KMS-11 (cell line): ENCODE measurements around the gene NKAIN4.

Experiments
- H2AFZ ChIP-seq: fragments of 200-600 bp; sonication (generic); 2 replicates; pipeline ENCODE4 v1.6.1; 2016; ENCODE audit warnings: antibody characterized with exemption, mixed run types, low read depth
- H3K27ac ChIP-seq: fragments of 200-600 bp; sonication (generic); 2 replicates; pipeline ENCODE4 v1.6.1; 2016; ENCODE audit warnings: mild to moderate bottlenecking, mixed run types
- H3K27me3 ChIP-seq: fragments of 200-600 bp; sonication (generic); 2 replicates; pipeline ENCODE4 v1.6.1; 2017; ENCODE audit warnings: mild to moderate bottlenecking, low read depth, mixed run types, moderate library complexity; ENCODE audit not compliant: insufficient read depth
- H3K36me3 ChIP-seq: fragments of 200-600 bp; sonication (generic); 2 replicates; pipeline ENCODE4 v1.6.1; 2017; ENCODE audit warnings: mild to moderate bottlenecking, mixed run types; ENCODE audit not compliant: insufficient read depth
- H3K4me1 ChIP-seq: fragments of 200-600 bp; sonication (generic); 2 replicates; pipeline ENCODE4 v1.6.1; 2016; ENCODE audit warnings: mild to moderate bottlenecking, low read depth, mixed run types; ENCODE audit not compliant: poor library complexity, severe bottlenecking
- H3K4me2 ChIP-seq: fragments of 200-600 bp; sonication (generic); 2 replicates; pipeline ENCODE4 v1.7.0; 2016; ENCODE audit warnings: mild to moderate bottlenecking, mixed run types
- H3K4me3 ChIP-seq: fragments of 200-600 bp; sonication (generic); IDR thresholded peaks from 2 replicates; pipeline ENCODE4 v1.6.1; 2017; ENCODE audit warnings: low read depth, low read length, mixed read lengths; ENCODE audit not compliant: insufficient read depth
- H3K79me2 ChIP-seq: fragments of 200-600 bp; sonication (generic); 2 replicates; pipeline ENCODE4 v1.6.1; 2016; ENCODE audit warnings: low read depth, mixed run types; ENCODE audit not compliant: insufficient read depth
- H3K9ac ChIP-seq: fragments of 200-600 bp; sonication (generic); 2 replicates; pipeline ENCODE4 v1.6.1; 2016; ENCODE audit warnings: mild to moderate bottlenecking, mixed run types
- H4K20me1 ChIP-seq: fragments of 200-600 bp; sonication (generic); 2 replicates; pipeline ENCODE4 v1.6.1; 2016; ENCODE audit warnings: mild to moderate bottlenecking, mixed run types; ENCODE audit not compliant: insufficient read depth
- TF ChIP-seq, protein P1 (sequence below): fragments of 200-600 bp; sonication (generic); conservative IDR thresholded peaks from 2 replicates; pipeline ENCODE4 v1.6.1; 2017; ENCODE audit warnings: low read depth, mild to moderate bottlenecking, antibody characterized with exemption, low read length, moderate library complexity, mixed read lengths

NKAIN4 gene

DNA sequence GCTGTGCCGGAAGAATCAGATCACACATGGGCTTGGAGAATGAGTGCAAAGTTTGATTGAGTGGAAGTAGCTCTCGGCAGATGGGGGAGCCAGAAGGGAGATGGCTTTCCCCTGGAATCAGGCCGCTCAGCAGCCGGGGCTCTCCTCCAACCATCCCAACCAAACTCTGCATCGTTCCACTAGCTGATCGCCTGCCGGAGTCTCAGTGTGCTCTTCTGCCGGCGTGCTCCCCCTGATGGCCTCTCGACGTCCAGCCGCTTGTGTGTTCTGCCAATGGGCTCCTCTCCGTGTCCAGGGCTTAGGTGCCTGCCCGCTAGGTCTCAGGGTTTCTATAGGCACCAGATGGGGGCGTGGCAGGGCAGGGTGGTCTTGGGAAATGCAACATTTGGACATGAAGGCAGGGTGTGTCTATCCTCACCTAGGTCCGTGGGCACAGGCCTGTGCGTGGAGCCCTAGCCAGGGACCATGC is 23.4 kb downstream of the NKAIN4 start:
- H3K79me2 ChIP-seq: no peaks in the 10 kb centered on the region
- H3K27me3 ChIP-seq: peaks cover 93% of the 10 kb centered on the region
- no peak overlapping the region for H3K9ac ChIP-seq
- no peak overlapping the region for H3K4me2 ChIP-seq
- H3K4me3 ChIP-seq: no peak overlapping the region
- no peaks in the 10 kb centered on the region for H4K20me1 ChIP-seq
- H3K27ac ChIP-seq: no peak overlapping the region
- H3K4me1 ChIP-seq: no peaks in the 10 kb centered on the region
- no peaks in the 10 kb centered on the region for H3K36me3 ChIP-seq
- H2AFZ ChIP-seq: no peak overlapping the region
- TF ChIP-seq, protein P1, sequence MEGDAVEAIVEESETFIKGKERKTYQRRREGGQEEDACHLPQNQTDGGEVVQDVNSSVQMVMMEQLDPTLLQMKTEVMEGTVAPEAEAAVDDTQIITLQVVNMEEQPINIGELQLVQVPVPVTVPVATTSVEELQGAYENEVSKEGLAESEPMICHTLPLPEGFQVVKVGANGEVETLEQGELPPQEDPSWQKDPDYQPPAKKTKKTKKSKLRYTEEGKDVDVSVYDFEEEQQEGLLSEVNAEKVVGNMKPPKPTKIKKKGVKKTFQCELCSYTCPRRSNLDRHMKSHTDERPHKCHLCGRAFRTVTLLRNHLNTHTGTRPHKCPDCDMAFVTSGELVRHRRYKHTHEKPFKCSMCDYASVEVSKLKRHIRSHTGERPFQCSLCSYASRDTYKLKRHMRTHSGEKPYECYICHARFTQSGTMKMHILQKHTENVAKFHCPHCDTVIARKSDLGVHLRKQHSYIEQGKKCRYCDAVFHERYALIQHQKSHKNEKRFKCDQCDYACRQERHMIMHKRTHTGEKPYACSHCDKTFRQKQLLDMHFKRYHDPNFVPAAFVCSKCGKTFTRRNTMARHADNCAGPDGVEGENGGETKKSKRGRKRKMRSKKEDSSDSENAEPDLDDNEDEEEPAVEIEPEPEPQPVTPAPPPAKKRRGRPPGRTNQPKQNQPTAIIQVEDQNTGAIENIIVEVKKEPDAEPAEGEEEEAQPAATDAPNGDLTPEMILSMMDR: no peak

DNA sequence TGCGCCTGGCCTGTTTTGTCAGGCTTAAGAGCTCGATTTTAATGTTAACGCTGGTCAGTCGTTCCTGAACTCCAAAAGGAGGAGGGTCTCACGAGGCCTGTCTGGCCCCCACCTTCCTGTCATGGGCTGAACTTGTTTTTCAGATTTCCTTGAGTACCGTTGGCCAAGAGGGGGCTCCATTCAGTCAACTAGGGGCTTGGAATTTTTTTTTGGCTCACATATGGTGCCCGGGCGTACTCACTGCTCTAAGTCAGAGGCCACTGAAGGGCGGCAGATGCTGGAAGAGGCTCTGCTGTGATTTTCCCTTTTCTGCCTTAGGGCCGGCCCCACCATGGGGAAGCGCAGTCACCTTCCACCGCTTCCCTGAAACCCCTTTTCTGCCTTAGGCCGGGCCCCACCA is 25.5 kb downstream of the NKAIN4 start:
- no peak overlapping the region for H3K9ac ChIP-seq
- no peak overlapping the region for H3K27ac ChIP-seq
- no peaks in the 10 kb centered on the region for H3K36me3 ChIP-seq
- H4K20me1 ChIP-seq: no peaks in the 10 kb centered on the region
- TF ChIP-seq, protein P1: no peak
- H2AFZ ChIP-seq: no peak overlapping the region
- H3K79me2 ChIP-seq: no peaks in the 10 kb centered on the region
- H3K27me3 ChIP-seq: peaks cover 98% of the 10 kb centered on the region
- no peak overlapping the region for H3K4me2 ChIP-seq
- peaks cover 3% of the 10 kb centered on the region for H3K4me1 ChIP-seq
- H3K4me3 ChIP-seq: no peak overlapping the region

DNA sequence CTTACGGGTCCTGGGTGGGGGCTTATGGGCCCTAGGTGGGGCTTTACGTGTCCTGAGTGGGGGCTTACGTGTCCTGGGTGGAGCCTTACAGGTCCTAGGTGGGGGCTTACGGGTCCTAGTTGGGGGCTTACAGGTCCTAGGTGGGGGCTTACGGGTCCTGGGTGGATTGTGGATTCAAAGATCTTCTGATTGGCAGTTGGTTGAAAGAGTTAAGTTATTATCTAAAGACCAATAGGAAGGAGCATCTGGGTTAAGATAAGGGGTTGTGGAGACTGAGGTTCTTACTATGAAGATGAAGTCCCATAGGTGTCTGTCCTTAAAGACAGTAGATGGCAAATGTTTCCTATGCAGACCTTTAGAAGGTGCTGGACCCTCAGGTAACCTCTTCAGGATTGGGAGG is 27.0 kb downstream of the NKAIN4 start:
- no peak overlapping the region for H3K27ac ChIP-seq
- H4K20me1 ChIP-seq: no peaks in the 10 kb centered on the region
- H2AFZ ChIP-seq: no peak overlapping the region
- H3K79me2 ChIP-seq: no peaks in the 10 kb centered on the region
- H3K4me3 ChIP-seq: no peak overlapping the region
- peaks cover 3% of the 10 kb centered on the region for H3K4me1 ChIP-seq
- H3K36me3 ChIP-seq: no peaks in the 10 kb centered on the region
- H3K27me3 ChIP-seq: peaks cover 97% of the 10 kb centered on the region
- no peak overlapping the region for H3K4me2 ChIP-seq
- TF ChIP-seq, protein P1: no peak
- H3K9ac ChIP-seq: no peak overlapping the region

DNA sequence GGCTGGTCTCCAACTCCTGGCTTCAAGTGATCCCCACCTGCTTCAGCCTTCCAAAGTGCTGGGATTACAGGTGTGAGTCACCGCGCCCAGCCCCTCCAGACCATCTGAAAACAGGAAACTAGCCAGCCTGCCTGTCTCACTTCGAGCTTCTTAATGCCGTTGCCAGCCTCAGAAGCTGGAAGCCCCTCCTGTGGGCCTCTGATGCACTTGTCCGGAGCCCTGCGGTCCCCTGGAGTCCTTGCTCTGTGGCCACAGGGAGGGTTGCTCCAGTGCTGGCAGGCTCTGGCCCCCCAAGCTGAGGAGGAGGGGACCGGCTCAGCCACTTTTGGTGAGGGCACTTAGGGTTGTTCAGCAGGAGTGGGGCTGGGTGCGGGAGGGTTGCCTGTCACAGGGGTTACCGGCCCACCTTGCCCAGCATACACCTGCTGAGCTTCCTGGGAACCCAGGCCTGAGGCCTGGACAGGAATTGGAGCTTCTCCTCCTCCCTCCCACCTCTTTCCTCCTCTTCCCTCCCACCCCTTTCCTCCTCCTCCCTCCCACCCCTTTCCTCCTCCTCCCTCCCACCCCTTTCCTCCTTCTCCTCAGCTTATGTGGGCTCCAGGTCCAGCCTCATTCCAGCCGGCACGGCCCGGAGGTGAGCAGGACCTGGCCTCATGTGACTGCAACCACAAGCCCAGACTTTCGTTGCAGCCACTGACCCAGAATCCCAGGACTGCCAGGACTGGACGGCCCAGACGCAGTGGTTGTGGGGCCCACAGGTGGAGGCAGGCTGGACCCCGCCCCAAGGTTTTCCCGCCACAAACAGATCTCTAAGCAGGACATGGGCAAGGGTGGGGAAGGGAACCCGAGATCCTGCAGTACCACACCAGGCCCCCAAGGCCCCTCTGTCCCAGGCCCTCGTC is 28.0 kb downstream of the NKAIN4 start:
- Histone ChIP-seq H3K27me3 (peaks cover 94% of the 10 kb centered on the region), H3K9ac (no peak overlapping the region), H3K4me1 (peaks cover 3% of the 10 kb centered on the region), H2AFZ (no peak overlapping the region), H3K4me3 (no peak overlapping the region), H4K20me1 (no peaks in the 10 kb centered on the region), H3K4me2 (no peak overlapping the region), H3K27ac (no peak overlapping the region), H3K36me3 (no peaks in the 10 kb centered on the region), H3K79me2 (no peaks in the 10 kb centered on the region)
- TF ChIP-seq, protein P1: no peak
